ENCODE data around the gene AP1B1.
"Not testable (repeated sequence)": the region's sequence is repeated elsewhere in the genome, so short reads cannot be mapped to it uniquely, and the experiment has no call there.

AP1B1 gene

GRCh38 chr22:29387921-29388758, at the start of gene AP1B1:
Gene AP1B1 (minus strand): TSS chr22:29388570. CDS start chr22:29367243, 21,327 bp downstream.
- DNase-seq = peak; percentile 94

GRCh38 chr22:29435236-29436136, 47.1 kb upstream of the AP1B1 start:
- no peak for DNase-seq

- DNase-seq = no peak
These were observed 45.9 kb upstream of the AP1B1 start for GRCh38 chr22:29434288-29434687.

GRCh38 chr22:29433856-29434255, 45.5 kb upstream of the AP1B1 start:
- DNase-seq = no peak

GRCh38 chr22:29431986-29432385, 43.6 kb upstream of the AP1B1 start:
- no peak for DNase-seq

- no peak for DNase-seq
These were observed 38.9 kb upstream of the AP1B1 start for GRCh38 chr22:29427176-29427760.

GRCh38 chr22:29426476-29426875, 38.1 kb upstream of the AP1B1 start:
- DNase-seq = no peak

- not testable (repeated sequence) for DNase-seq
These were observed 30.3 kb upstream of the AP1B1 start for GRCh38 chr22:29418704-29419103.

- DNase-seq = peak; percentile 81
These were observed 26.7 kb upstream of the AP1B1 start for GRCh38 chr22:29414951-29415591.

- DNase-seq = peak; percentile 35
These were observed 24.4 kb upstream of the AP1B1 start for GRCh38 chr22:29412772-29413171.

GRCh38 chr22:29411569-29412211, 23.3 kb upstream of the AP1B1 start:
- DNase-seq = not testable (repeated sequence)

- no peak for DNase-seq
These were observed 20.6 kb upstream of the AP1B1 start for GRCh38 chr22:29408940-29409339.

- DNase-seq = not testable (repeated sequence)
These were observed 13.2 kb upstream of the AP1B1 start for GRCh38 chr22:29401538-29401937.

- no peak for DNase-seq
These were observed 12.2 kb upstream of the AP1B1 start for GRCh38 chr22:29400576-29400975.

GRCh38 chr22:29397791-29398190, 9.4 kb upstream of the AP1B1 start:
- no peak for DNase-seq

GRCh38 chr22:29396126-29396525, 7.8 kb upstream of the AP1B1 start:
- DNase-seq = no peak

- DNase-seq = peak; percentile 74
These were observed 6.7 kb upstream of the AP1B1 start for GRCh38 chr22:29394931-29395581.

- DNase-seq = no peak
These were observed 4.7 kb upstream of the AP1B1 start for GRCh38 chr22:29393019-29393608.

- DNase-seq = no peak
These were observed 3.2 kb upstream of the AP1B1 start for GRCh38 chr22:29391546-29391945.

- no peak for DNase-seq
These were observed 1.9 kb upstream of the AP1B1 start for GRCh38 chr22:29390270-29390669.

- DNase-seq = no peak
These were observed 355 bp upstream of the AP1B1 start for GRCh38 chr22:29388759-29389090.

GRCh38 chr22:29386708-29387107, 1.7 kb downstream of the AP1B1 start:
- DNase-seq = no peak

Data from CD4-positive, alpha-beta T cell treated with Interleukin-10 for 1 hour (primary cell).